ENCODE results near the gene KCND3.

The KCND3 gene

GRCh38 chr1:111930356-111930755 lies 59.1 kb downstream of the KCND3 start:
- TF ChIP-seq GATA3 (IDR thresholded peaks at IDR 0.05; ENCODE audit: low read depth, low read length) (no peak), GATA2 (IDR thresholded peaks at IDR 0.05; ENCODE audit: low read depth, low read length) (no peak)

DNA sequence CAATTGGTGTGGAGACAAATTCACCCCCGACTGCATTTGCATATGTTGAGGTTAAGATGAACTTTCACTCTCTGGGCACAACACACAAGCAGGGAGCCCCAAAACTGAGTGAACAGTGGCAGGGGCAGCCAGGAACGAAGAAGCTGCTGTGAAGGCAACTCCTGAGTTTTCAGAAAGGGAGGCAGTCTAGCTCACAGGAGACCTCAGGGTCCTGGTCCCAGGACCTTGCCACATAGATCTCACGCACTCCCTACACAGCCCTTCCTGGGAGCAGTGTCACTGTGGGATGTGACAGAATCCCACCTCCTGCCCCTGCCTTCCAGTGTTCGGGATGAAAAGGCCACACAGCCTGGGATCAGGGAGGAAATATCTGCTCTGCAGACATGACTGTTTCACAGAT lies 60.9 kb downstream of the KCND3 start:
- TF ChIP-seq GATA2 (IDR thresholded peaks at IDR 0.05; ENCODE audit: low read depth, low read length): no peak
- no peak for TF ChIP-seq GATA3 (IDR thresholded peaks at IDR 0.05; ENCODE audit: low read depth, low read length)

GRCh38 chr1:111927652-111928051 lies 61.8 kb downstream of the KCND3 start:
- TF ChIP-seq GATA2 (IDR thresholded peaks at IDR 0.05; ENCODE audit: low read depth, low read length) (no peak), GATA3 (IDR thresholded peaks at IDR 0.05; ENCODE audit: low read depth, low read length) (no peak)

GRCh38 chr1:111924786-111925185 lies 64.7 kb downstream of the KCND3 start:
- no peak for TF ChIP-seq GATA2 (IDR thresholded peaks at IDR 0.05; ENCODE audit: low read depth, low read length)
- TF ChIP-seq GATA3 (IDR thresholded peaks at IDR 0.05; ENCODE audit: low read depth, low read length): no peak

DNA sequence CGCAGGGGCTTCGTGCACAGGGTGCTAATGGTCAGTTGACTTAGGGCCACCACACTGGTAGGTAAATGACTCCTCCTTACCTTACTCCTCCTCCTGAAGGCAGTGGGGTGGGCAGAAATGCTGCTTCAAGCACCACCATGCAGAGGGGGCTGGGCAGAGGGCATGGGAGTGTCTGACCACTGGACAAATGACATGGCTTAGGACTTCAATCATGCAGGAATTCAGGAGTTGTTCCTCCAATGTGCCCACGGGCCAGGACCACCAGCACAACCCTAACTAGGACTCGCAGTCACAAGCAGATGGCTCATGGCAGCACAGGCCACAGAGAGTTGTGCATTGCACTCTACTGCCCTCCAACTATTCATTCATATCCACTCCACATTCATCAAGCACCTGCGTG lies 65.7 kb downstream of the KCND3 start:
- TF ChIP-seq GATA3 (IDR thresholded peaks at IDR 0.05; ENCODE audit: low read depth, low read length) (no peak), GATA2 (IDR thresholded peaks at IDR 0.05; ENCODE audit: low read depth, low read length) (no peak)

- TF ChIP-seq GATA3 (IDR thresholded peaks at IDR 0.05; ENCODE audit: low read depth, low read length): no peak
- no peak for TF ChIP-seq GATA2 (IDR thresholded peaks at IDR 0.05; ENCODE audit: low read depth, low read length)
Measured at GRCh38 chr1:111921948-111922347, 67.5 kb downstream of the KCND3 start.

DNA sequence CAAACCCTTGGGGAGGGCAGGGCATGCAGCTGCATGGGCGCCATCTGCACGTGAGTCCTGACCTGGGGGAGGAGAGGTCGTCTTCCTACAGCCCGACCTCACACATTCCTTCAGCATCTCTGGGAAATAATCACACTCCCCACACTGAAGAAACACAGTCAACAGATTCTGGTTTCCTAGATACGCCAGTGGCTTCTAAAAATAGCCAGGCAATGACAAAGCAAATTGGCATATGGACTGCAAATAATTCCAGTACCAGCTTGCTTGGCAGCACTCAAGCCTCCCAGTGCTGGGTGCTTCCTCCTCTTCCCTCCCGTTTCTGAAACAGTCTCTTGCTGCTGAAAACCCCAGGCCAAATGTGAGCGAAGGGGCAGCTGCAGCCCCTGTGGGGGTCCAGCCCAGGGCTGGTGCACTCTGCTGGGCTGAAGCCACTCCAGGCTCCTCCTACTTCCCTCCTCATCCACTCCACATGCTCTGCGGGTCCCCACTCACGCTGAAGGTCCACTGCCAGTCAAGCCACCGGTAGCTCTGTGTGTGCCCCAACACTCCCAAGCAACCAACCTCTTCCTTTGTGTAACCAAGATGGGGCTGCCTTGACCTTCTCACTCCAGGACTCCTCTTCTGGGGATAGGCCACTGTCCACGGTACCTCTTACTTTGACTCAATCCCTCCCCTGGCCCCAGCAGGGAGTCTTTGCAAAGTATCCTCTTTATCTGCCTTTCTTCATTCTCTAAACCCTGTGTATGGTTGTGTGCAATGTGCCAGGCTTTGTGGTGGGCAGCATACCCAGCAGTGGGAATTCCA lies 69.0 kb downstream of the KCND3 start:
- TF ChIP-seq GATA2 (IDR thresholded peaks at IDR 0.05; ENCODE audit: low read depth, low read length) (no peak), GATA3 (IDR thresholded peaks at IDR 0.05; ENCODE audit: low read depth, low read length) (no peak)

DNA sequence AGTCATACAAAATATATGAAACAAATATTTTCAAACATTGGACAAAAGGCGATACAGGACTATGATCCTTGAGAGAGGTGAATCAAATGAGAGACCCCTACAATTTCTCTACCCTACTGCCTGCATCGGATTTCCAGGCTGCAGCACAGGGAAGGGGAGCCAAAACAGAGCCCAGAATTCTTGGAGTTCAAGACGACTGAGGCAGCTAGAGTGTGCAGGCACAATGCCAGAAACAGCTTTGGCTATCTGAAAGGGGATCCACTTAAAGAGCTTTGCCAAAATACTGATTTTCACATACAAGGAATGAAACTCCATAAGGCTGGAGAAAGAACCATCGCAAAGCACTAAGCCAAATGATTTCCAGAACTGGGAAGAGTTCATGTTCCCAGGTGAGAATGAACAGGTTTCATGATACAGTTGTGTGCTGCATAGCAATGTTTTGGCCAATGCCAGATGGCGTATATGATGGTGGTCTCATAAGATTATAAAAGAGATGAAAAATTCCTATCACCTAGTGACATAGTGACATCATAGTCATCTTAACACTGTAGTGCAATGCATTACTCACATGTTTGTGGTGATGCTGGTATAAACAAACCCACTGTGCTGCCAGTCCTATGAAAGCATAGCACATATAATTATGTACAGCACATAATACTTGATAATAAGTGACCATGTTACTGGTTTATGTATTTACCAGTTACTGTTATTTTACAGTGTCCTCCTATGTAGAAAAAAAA lies 77.5 kb downstream of the KCND3 start:
- TF ChIP-seq GATA2 (IDR thresholded peaks at IDR 0.05; ENCODE audit: low read depth, low read length): no peak
- no peak for TF ChIP-seq GATA3 (IDR thresholded peaks at IDR 0.05; ENCODE audit: low read depth, low read length)

GRCh38 chr1:111911061-111911460 lies 78.4 kb downstream of the KCND3 start:
- TF ChIP-seq GATA2 (IDR thresholded peaks at IDR 0.05; ENCODE audit: low read depth, low read length) (no peak), GATA3 (IDR thresholded peaks at IDR 0.05; ENCODE audit: low read depth, low read length) (no peak)

DNA sequence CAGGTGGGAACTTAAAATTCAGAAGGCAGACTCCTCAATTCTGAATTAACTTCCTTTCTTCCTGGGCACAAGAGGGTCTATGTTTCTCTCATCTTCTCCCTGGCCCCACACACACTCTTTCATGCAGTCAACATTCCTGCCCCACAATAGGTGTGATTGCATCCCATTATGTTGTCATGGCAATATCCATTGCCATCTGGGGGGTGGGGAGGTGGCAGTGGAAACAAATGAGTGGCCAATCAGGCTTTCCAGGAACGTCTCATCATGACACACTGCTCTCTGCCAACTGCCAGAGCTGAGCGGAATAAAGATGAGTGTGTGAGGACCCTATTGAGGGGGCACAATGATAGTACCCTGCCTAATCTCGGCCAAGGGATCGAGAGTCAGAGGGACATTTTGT lies 80.4 kb downstream of the KCND3 start:
- TF ChIP-seq GATA3 (IDR thresholded peaks at IDR 0.05; ENCODE audit: low read depth, low read length) (no peak), GATA2 (IDR thresholded peaks at IDR 0.05; ENCODE audit: low read depth, low read length) (no peak)

- TF ChIP-seq GATA3 (IDR thresholded peaks at IDR 0.05; ENCODE audit: low read depth, low read length) (no peak), GATA2 (IDR thresholded peaks at IDR 0.05; ENCODE audit: low read depth, low read length) (no peak)
Measured at GRCh38 chr1:111908011-111908621, 81.4 kb downstream of the KCND3 start.

DNA sequence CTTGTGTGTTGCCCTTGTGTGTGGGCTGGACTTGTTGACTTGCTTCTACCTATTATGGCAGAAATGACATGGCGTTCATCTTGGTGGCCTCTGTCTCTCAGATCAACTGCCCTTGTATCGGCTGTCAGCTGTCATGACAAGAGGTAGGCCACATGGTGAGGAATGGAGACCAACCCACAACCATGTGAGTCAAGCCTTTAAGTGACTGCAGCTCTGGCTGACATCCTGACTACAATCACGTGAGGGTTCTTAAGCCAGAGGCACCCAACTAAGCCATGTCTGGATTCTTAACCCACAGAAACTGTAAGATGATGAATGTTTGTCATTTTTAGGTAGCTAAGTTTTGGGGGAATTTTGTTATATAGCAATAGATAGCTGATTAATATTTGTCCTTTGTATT lies 82.1 kb downstream of the KCND3 start:
- TF ChIP-seq GATA2 (IDR thresholded peaks at IDR 0.05; ENCODE audit: low read depth, low read length): no peak
- TF ChIP-seq GATA3 (IDR thresholded peaks at IDR 0.05; ENCODE audit: low read depth, low read length): no peak

DNA sequence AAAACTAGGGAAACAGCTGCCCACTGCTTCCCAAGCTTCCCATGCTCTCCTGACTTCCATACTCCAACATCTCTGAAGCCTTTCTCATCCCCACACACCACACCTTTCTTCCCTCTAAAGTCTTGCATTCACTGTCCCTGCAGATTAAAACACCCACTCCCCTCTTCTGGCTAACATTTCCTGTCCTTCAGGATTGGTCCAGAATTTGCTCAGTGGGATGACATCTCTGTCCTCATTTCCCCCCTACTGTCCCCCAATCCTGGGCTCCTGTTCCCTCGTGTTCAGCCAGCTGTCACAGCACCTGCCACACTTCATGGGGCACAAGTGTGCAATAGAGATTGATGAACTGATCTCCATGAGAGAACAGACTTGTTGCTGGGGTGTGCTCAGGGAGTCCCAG lies 82.7 kb downstream of the KCND3 start:
- TF ChIP-seq GATA3 (IDR thresholded peaks at IDR 0.05; ENCODE audit: low read depth, low read length) (no peak), GATA2 (IDR thresholded peaks at IDR 0.05; ENCODE audit: low read depth, low read length) (no peak)

DNA sequence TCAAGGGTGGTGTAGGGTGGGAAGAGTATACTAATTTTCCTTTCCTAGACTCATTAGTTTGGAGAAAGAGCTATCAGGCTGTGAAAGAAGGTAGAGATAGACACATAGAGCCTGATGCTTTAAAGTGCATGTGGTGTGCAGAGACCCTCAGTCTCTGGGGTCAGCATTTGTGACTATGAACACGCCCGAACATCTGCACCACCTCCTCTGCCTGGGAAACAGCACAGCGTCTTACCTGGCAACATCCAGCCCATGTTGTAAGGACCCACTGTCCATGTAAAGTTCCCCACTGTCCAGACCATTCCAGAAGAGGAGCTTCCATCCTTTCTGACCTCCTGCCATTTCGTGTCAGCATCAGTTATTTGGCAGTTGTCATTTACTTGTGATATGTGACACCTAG lies 83.4 kb downstream of the KCND3 start:
- TF ChIP-seq GATA2 (IDR thresholded peaks at IDR 0.05; ENCODE audit: low read depth, low read length) (no peak), GATA3 (IDR thresholded peaks at IDR 0.05; ENCODE audit: low read depth, low read length) (no peak)
